AG09319 (cell line): ENCODE results near the gene KLKB1.

Experiments used
- DNase-seq: peaks from one replicate; pipeline ENCODE4 v3.0.0-alpha.2; 2010; ENCODE audit warnings: low read depth; ENCODE audit errors: extremely low read depth
- CTCF ChIP-seq: IDR thresholded peaks from 2 replicates; pipeline ENCODE4 v1.5.1; 2011; ENCODE audit warnings: low read depth, mild to moderate bottlenecking, inconsistent platforms, low read length, moderate library complexity

KLKB1 gene

DNA sequence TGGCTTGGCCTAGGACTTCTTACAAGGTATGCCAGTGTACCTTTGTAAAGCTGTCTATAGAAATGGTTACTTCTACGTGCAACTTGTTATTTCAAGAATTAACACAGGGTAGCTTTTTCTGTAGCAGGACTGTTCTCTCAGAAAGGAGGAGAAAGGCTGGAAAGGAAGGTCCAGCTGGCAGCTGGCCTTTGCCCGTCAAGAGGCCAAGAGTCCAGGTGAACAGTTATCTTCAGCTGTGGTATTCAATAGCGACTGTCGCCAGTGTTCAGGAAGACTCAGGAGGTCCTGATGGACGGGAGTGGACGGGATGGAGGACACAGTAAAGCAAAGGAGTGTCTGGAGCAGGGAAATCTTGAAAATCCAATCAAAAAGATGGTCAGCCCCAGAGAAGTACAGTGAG, 31.2 kb upstream of the KLKB1 start:
- DNase-seq: no peak
- TF ChIP-seq CTCF: no peak

DNA sequence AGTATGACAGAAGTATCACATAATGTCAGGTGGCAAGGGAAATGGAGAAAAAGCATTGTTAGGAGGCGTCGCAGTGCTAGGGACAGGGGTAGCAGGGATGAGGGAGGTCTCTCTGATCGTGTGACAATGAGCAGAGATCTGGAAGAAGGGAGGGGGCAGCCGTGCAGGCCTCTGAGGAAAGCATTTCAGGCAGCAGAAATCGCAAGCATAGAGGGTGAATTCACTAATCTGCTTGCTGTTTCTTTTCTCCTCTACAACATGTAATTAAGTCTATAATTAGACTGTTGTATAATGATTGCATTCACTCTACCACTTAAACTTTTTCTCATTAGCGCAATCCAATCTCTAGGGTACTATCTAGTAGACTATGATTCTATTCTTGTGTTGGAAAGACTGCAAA, 26.8 kb upstream of the KLKB1 start:
- no peak for DNase-seq
- TF ChIP-seq CTCF: no peak

- no peak for DNase-seq
- TF ChIP-seq CTCF: no peak
These were observed 26.3 kb upstream of the KLKB1 start for GRCh38 chr4:186201010-186201409.

DNA sequence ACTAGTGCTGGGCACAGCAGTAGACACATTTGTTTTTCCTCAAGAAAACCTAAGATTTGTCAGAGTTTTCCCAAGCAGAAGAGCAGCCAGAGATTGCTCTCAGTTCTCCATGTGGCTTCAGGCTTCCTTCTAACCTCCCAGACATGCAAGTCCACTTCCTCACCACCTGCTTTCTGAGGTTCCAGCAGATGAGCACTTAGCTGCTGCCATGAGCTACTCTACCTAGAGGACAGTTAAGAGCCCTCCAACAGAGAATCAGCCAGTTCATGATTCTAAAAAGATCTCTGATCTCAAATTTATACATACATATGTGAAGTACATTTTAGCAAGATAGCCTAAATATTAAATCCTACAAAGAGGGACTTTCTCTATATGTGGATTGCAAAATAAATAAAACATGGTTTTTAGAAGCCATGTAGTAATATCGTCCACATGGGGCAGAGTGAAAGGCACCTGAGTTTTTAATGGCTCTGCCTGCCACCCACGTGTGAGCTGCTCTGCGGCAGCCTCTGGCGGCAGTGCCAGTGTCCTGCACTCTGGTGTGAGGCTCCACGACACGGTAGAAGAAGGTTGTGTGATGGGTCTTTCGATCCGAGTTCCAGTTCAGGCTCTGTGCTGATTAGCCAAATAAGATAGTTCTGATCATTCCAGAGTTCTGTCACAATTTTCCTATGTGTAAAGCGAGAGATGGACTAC, 25.6 kb upstream of the KLKB1 start:
- peak; percentile 39 for TF ChIP-seq CTCF
- DNase-seq: no peak

DNA sequence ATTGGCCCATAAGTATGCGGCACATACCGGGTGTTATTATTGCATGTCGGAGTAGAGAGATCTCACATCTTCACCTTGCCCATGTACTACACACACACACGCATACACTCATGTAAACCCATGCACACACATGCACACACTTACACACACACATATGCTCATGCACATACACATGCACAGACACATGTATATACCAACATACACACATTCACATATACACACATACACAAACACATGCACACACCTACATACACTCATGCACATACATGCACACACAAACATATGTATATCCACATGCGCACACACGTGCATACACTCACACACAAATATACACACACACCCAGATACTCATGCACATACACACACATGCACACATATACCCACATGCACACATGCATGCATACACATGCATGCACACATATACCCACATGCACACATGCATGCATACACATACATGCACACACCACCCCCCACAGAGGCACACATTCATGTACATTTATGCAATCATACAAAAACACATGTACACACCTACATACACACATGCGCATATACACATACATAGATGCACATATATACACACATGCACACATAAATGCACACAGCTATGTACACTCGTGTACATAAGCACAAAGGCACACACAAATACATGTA, 24.7 kb upstream of the KLKB1 start:
- no peak for TF ChIP-seq CTCF
- DNase-seq: no peak

GRCh38 chr4:186203406-186203805, 23.9 kb upstream of the KLKB1 start:
- no peak for TF ChIP-seq CTCF

DNA sequence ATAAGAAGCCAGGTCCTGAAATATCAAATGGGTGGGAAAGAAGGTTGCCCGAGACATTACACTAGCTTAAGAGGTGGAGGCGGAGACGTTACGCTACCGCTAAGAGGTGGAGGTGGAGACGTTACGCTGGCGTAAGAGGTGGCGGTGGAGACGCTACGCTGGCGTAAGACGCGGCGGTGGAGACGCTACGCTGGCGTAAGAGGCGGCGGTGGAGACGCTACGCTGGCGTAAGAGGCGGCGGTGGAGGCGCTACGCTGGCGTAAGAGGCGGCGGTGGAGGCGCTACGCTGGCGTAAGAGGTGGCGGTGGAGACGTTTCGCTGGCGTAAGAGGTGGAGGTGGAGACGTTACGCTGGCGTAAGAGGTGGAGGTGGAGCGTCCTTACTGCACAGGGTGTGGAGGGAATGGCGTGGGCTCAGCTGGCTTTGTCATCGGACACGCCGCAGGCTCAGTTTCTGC, 23.2 kb upstream of the KLKB1 start:
- no peak for DNase-seq
- no peak for TF ChIP-seq CTCF

More at GRCh38 chr4:186203406-186203805, 23.9 kb upstream of the KLKB1 start:
- no peak for DNase-seq
